NAMALWA (cell line): ENCODE results near the gene TEX14.

Experiments used
- DNase-seq: peaks from one replicate; pipeline ENCODE4 v3.0.0-alpha.2; 2015; ENCODE audit warnings: low spot score

TEX14 gene

DNA sequence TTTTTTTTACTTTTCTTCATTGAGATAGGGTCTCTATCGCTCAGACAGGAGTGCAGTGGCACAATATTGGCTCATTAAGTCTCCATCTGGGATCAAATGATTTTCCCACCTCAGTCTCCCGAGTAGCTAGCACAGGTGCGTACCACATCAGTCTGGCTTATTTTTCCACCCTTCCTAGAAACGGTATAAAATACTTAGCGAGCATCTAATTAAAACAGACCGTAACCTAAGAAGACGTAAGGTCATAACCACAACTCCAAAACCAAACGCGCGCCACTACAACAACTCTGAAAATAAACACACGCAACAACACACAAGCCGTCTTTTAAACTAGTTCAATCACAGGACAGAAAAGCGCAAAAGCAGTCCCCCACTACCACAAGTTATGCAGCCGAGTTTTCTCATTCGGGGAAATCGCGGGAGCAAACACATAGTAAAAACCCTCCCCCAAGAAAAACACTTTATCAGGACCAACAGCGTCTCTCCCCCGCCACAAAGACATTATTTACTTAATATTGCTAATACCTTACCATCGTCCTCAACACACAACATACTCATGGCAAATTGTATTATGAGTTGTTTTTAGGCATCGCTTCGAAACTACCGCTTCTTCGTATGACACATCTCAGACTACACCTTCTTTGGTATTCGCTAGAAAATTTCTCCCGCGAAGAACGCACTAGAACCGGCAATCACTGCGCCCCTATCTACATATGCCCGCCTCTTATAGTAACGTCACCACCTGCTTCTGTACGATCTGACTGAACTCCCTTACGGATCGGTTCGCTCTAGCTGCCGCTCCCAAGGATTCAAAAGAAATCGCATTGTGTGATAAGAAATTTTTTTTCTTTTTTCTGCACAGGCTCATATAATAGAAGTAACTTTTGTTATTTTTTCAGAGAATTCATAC lies 32.8 kb downstream of the TEX14 start:
- DNase-seq, result peak; percentile 94

GRCh38 chr17:58657962-58658803 lies 33.7 kb downstream of the TEX14 start:
- peak; percentile 57 for DNase-seq

DNA sequence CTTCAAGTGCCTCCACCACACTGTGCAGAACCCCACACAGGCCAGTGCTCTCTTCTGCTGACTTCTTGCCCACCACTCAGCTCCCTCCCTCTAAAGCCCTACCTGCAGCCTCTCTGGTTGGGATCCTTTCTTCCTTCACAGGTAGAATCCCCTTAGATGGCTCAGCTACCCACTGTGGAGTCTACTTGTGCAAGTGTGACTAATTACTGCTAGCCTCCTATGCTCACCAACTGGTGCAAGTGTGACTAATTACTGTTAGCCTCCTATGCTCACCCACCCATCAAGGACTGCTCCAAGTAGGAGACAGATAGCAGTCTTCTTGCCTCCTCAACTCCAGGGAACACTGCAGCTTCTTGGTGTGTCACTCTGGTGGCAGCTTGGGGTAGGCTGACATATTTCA lies 43.6 kb downstream of the TEX14 start:
- no peak for DNase-seq

- no peak for DNase-seq
These were observed 48.7 kb downstream of the TEX14 start for GRCh38 chr17:58643147-58643546.

- no peak for DNase-seq
These were observed 49.9 kb downstream of the TEX14 start for GRCh38 chr17:58641887-58642311.

- DNase-seq, result no peak
These were observed 51.6 kb downstream of the TEX14 start for GRCh38 chr17:58640202-58640601.

GRCh38 chr17:58639681-58640080 lies 52.2 kb downstream of the TEX14 start:
- no peak for DNase-seq

GRCh38 chr17:58637011-58637570 lies 54.8 kb downstream of the TEX14 start:
- no peak for DNase-seq

- DNase-seq, result no peak
These were observed 59.2 kb downstream of the TEX14 start for GRCh38 chr17:58632324-58633314.

DNA sequence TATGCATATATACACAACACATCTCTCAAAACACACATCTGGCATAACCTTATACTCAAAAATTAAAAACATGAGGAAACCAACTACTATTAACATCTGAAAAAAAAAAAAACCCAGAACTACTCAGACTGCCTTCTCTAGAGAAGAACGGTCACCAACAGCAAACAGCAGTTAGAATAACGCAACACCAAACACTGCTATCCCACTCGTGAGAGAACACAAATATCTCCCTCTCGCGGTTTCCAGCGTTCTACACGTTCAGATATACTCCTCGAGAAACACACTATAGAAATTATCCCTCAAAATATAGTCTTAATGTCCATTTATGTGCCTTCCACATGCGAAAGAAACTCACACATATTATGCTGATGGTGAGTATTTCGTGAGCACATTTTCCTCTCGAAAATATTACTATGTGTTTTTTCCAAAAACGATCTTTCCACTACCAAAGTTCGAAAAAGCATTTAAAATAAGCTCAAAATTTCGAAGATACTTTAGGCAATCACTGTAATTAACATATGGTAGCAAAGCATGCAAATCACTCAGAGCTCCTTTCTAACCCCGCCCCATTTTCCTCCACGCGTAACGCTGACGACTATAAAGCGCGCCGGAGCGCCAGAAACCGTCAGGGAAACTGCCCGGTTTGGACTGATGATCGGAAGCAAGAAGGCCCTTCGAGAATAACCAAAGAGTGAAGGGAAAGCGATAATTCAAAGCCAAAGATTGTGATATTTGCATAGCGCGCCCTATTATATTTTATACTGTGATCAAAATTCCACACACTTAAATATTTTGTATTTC lies 60.1 kb downstream of the TEX14 start:
- peak; percentile 99 for DNase-seq

- DNase-seq, result peak; percentile 99
These were observed 60.8 kb downstream of the TEX14 start for GRCh38 chr17:58630883-58631522.

DNA sequence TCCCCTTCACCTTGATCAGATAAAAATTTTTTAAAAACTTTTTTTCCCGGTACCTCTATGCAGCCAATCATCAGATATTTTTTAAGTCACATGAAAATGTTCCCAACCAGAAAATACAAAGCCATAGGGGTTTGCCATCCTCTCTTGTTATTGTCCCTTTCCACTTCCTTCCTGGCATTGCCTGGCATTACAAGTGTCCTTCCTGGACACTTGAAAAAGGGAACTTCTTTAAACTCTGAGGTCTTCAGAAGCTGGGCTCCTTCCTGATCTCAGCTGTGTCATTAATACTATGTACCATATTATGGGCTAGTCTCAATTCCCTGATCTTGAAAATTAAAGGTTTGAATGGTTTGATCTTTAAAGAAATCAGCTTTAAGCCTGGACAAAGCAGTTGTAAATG lies 64.9 kb downstream of the TEX14 start:
- DNase-seq, result no peak

DNA sequence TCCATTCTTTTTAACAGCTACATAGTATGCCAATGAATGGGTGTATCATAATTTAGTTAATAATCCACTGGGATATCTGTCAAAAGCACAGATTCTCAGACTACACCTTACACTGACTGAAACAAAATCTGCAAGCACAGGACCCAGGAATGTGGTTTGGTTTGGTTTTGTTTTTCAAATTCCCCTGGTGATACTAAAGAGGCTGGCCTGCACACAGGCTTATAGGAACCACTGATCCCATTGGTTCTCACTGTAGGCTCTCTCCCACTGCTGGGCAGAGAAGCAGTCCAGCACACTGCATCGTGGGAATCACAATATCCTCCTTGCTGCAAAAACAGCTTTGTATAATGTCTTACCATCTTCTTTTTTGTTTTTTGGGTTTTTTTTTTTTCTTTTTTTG lies 67.1 kb downstream of the TEX14 start:
- DNase-seq, result no peak

DNA sequence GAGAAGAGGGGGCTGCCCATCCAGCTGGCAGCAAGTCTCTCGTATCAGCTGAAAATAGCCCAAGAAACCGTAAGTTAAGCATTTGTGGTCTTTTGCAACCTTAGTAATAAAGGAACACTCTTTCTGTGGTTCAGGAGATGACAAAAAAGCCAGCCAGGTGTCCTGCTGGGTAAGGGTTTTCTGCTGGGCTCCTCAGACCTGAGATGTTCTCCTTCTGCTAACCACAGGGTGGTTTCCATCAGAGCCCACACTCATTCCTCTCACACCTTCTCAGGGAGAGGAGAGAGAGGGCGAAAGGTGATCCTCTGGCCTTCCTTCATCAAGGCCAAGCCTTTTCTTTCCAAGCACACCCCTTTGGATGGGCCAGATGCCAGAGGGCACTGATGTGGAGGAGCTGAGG lies 70.7 kb downstream of the TEX14 start:
- no peak for DNase-seq

GRCh38 chr17:58618336-58618735 lies 73.5 kb downstream of the TEX14 start:
- no peak for DNase-seq

- DNase-seq, result no peak
These were observed 74.3 kb downstream of the TEX14 start for GRCh38 chr17:58617563-58617962.

GRCh38 chr17:58615768-58616659 lies 75.8 kb downstream of the TEX14 start:
- DNase-seq, result no peak

- DNase-seq, result no peak
These were observed 76.9 kb downstream of the TEX14 start for GRCh38 chr17:58614859-58615459.

DNA sequence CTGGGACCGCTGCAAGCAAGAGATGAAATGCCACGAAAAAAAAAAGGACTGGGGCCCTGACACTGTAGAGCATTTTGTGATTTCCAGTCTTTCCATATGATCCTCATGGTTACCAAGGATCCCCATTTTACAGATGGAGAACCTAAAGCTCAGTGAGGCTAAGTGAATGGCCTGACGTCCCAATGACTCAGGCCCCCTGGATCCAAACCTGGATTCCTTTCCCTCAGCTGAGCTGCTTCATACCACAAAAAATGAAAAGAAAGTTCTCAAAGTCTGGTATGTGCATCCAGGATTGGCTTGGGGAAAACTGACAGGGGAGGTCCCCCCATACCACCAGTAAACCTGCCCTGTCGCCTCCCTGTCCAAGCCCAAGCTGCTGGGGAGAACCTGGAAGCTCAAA lies 80.5 kb downstream of the TEX14 start:
- no peak for DNase-seq
